ENCODE data around the gene OGFR. TPM values are rescaled to one million over a fixed set of nuclear protein-coding genes. Genes with fewer than 3 reads are reported as not detected.

The OGFR gene
- total RNA-seq, 1 experiment from 2014 or later, result 73.6 TPM

GRCh38 chr20:62836967-62837490 is 32.4 kb downstream of the OGFR start:
- ChIA-PET CTCF (no interaction called here), POLR2A (no interaction called here), RAD21 (ENCODE audit: low non-redundant PET in 1 of 2, low total read pairs in 2 of 2, uncharacterized antibody in 2 of 2, unreplicated experiment in 2 of 2) (no interaction called here)
- intact Hi-C loops (cut with micrococcal nuclease), result no loop called here
- H3K9me2 ChIP-seq (ENCODE audit: insufficient read depth), result no peaks in the 10 kb centered on the region
- no peak overlapping the region for H3K4me2 ChIP-seq (ENCODE audit: low read length)
- no peaks in the 10 kb centered on the region for H3K79me2 ChIP-seq (ENCODE audit: insufficient read depth, low read length)
- TF ChIP-seq POLR2A (IDR thresholded peaks at IDR 0.05; ENCODE audit: borderline replicate concordance, extremely low read depth, insufficient read depth, insufficient read length) (no peak), EZH2phosphoT487 (IDR thresholded peaks at IDR 0.05; ENCODE audit: borderline replicate concordance) (no peak), JUND (IDR thresholded peaks at IDR 0.05) (no peak), EZH2 (IDR thresholded peaks at IDR 0.05) (no peak), REST (IDR thresholded peaks at IDR 0.05; ENCODE audit: low read depth) (no peak), ZBTB33 (IDR thresholded peaks at IDR 0.05; ENCODE audit: extremely low read depth, insufficient replicate concordance, low read length) (no peak), SRF (IDR thresholded peaks at IDR 0.05; ENCODE audit: low read depth) (no peak), YY1 (IDR thresholded peaks at IDR 0.05; ENCODE audit: extremely low read depth, insufficient replicate concordance, low read depth, low read length) (no peak), EGR1 (IDR thresholded peaks at IDR 0.05; ENCODE audit: low read depth) (no peak), SP1 (IDR thresholded peaks at IDR 0.05; ENCODE audit: low read depth) (no peak), FOSL1 (IDR thresholded peaks at IDR 0.05; ENCODE audit: low read depth) (no peak), SIN3A (IDR thresholded peaks at IDR 0.05; ENCODE audit: low read depth) (no peak), CBX3 (IDR thresholded peaks at IDR 0.05; ENCODE audit: low read depth) (no peak), ATF3 (IDR thresholded peaks at IDR 0.05) (no peak), ZNF274 (IDR thresholded peaks at IDR 0.05; ENCODE audit: low read depth, low read length) (no peak), ZFX (IDR thresholded peaks at IDR 0.05) (no peak), TCF7L2 (IDR thresholded peaks at IDR 0.05; ENCODE audit: borderline replicate concordance, extremely low read depth, insufficient read depth, insufficient read length) (no peak), POLR2AphosphoS5 (IDR thresholded peaks at IDR 0.05; ENCODE audit: low read depth, low read length) (no peak), ELF1 (IDR thresholded peaks at IDR 0.05; ENCODE audit: borderline replicate concordance, low read depth) (no peak)
- TF ChIP-seq, protein P1, sequence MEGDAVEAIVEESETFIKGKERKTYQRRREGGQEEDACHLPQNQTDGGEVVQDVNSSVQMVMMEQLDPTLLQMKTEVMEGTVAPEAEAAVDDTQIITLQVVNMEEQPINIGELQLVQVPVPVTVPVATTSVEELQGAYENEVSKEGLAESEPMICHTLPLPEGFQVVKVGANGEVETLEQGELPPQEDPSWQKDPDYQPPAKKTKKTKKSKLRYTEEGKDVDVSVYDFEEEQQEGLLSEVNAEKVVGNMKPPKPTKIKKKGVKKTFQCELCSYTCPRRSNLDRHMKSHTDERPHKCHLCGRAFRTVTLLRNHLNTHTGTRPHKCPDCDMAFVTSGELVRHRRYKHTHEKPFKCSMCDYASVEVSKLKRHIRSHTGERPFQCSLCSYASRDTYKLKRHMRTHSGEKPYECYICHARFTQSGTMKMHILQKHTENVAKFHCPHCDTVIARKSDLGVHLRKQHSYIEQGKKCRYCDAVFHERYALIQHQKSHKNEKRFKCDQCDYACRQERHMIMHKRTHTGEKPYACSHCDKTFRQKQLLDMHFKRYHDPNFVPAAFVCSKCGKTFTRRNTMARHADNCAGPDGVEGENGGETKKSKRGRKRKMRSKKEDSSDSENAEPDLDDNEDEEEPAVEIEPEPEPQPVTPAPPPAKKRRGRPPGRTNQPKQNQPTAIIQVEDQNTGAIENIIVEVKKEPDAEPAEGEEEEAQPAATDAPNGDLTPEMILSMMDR (IDR thresholded peaks at IDR 0.05 in 2 of 3, conservative IDR thresholded peaks at IDR 0.05 in 1 of 3; ENCODE audit: borderline replicate concordance in 1 of 3, insufficient read depth in 1 of 3, low read depth in 2 of 3, low read length in 2 of 3), result no peak
- no peak overlapping the region for H2AFZ ChIP-seq (ENCODE audit: low read depth, low read length, poor library complexity, severe bottlenecking)
- ATAC-seq (no peak), DNase-seq (ENCODE audit: low read depth, low spot score) (no peak)
- BruUV-seq (replicated peaks), result no TSS peak
- H3K27ac ChIP-seq (ENCODE audit: low read depth, low read length), result no peak overlapping the region
- H3K36me3 ChIP-seq (ENCODE audit: control insufficient read depth in 1 of 2, insufficient read depth in 2 of 2, low read length in 2 of 2), result no peaks in the 10 kb centered on the region; a peak in 1 of 4 replicates
- no peaks in the 10 kb centered on the region for H3K9me3 ChIP-seq (ENCODE audit: control insufficient read depth in 1 of 2, insufficient read depth in 1 of 2, low read depth in 1 of 2, low read length in 2 of 2)
- H3K4me1 ChIP-seq (ENCODE audit: control insufficient read depth in 1 of 2, insufficient read depth in 2 of 2, low read length in 2 of 2), result peaks cover 12% of the 10 kb centered on the region in 2 experiments
- H4K20me1 ChIP-seq (ENCODE audit: insufficient read depth), result no peaks in the 10 kb centered on the region
- no peaks in the 10 kb centered on the region for H3K27me3 ChIP-seq (ENCODE audit: insufficient read depth, low read length)
- no peak overlapping the region for H3K9ac ChIP-seq (ENCODE audit: low read length)
- H3K4me3 ChIP-seq (replicated peaks in 1 of 2; ENCODE audit: low read depth in 1 of 2, low read length in 2 of 2), result no peak overlapping the region

Measured in HCT116 (cell line).